ENCODE measurements around the gene GLIPR1L2. TPM values are rescaled to one million over a fixed set of nuclear protein-coding genes. Genes with fewer than 3 reads are reported as not detected.

The GLIPR1L2 gene
- total RNA-seq, 1 experiment from 2014 or later: 0.35 TPM

DNA sequence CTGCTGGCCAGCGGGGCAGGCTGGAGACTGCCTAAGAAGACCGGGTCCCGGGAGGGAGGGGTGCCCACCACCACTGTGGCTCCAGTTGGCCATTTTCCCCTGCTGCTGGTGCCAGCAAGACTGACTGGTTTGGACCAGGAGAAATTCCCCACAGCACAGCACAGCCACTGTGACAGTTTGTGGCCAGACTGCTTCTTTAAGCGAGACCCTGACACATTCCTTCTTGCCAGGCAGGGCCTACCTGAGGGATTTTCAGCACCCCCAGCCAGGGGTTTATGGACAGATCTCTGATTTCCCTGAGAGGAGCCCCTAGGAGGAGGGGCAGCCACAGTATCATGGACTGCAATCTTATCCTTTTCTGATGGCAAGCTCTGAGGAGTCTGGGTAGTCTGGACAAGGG, 40.9 kb upstream of the GLIPR1L2 start:
- H2AK5ac ChIP-seq (ENCODE audit: insufficient read length, low read length): no peak overlapping the region
- no peak overlapping the region for H2BK5ac ChIP-seq (ENCODE audit: insufficient read length, low read length)
- Mint-ChIP-seq H3K9me3 (peaks cover 14 to 18% of the 10 kb centered on the region in 2 experiments), H3K27ac (no peak overlapping the region), H3K36me3 (ENCODE audit: insufficient read depth in 1 of 3, low read depth in 3 of 3) (peaks cover 2 to 19% (median 11%) of the 10 kb centered on the region in 3 experiments; a peak in 6 of 7 replicates), H3K4me3 (no peak overlapping the region), H3K4me1 (no peaks in the 10 kb centered on the region), H3K27me3 (ENCODE audit: low read depth) (no peaks in the 10 kb centered on the region)
- H3K4me2 ChIP-seq (ENCODE audit: insufficient read depth, insufficient read length, low read length): no peak overlapping the region
- H3K14ac ChIP-seq (ENCODE audit: insufficient read depth, low read length): no peak overlapping the region
- no peaks in the 10 kb centered on the region for H3K27me3 ChIP-seq (ENCODE audit: insufficient read depth, low read length)
- DNase-seq: no peak
- H2BK12ac ChIP-seq (ENCODE audit: insufficient read length, low read depth, low read length): no peak overlapping the region
- H3K23ac ChIP-seq (ENCODE audit: insufficient read length, low read depth, low read length): no peak overlapping the region
- no peak overlapping the region for H2BK15ac ChIP-seq (ENCODE audit: low read depth, low read length)
- no peak overlapping the region for H3K4ac ChIP-seq (ENCODE audit: low read depth, low read length)
- H4K20me1 ChIP-seq (ENCODE audit: control insufficient read depth, insufficient read depth, insufficient read length): no peaks in the 10 kb centered on the region
- H2BK20ac ChIP-seq (ENCODE audit: low read depth, low read length, poor library complexity, severe bottlenecking): no peak overlapping the region
- no peak overlapping the region for H2BK120ac ChIP-seq (ENCODE audit: low read depth, low read length, poor library complexity, severe bottlenecking)
- H3K56ac ChIP-seq (ENCODE audit: insufficient read length, low read depth, low read length): no peak overlapping the region
- H3K23me2 ChIP-seq (ENCODE audit: insufficient read length, low read depth, low read length, poor library complexity, severe bottlenecking): no peaks in the 10 kb centered on the region
- WGBS (ENCODE audit: extremely low coverage, insufficient read length, low lambda C conversion rate): no CpG with 5 or more reads among the region's 4 CpGs
- H3K79me2 ChIP-seq (ENCODE audit: insufficient read depth, low read length): no peaks in the 10 kb centered on the region
- H3K9ac ChIP-seq (ENCODE audit: extremely low read depth, insufficient read length, low read length): no peak overlapping the region
- H4K5ac ChIP-seq (ENCODE audit: insufficient read length, low read depth, low read length): no peak overlapping the region
- H2AFZ ChIP-seq (ENCODE audit: low read length): no peak overlapping the region
- H4K91ac ChIP-seq (ENCODE audit: insufficient read length, low read depth, low read length): no peak overlapping the region
- no peaks in the 10 kb centered on the region for H3K79me1 ChIP-seq (ENCODE audit: insufficient read depth, low read depth, low read length, poor library complexity, severe bottlenecking)
- no peak overlapping the region for H3K18ac ChIP-seq (ENCODE audit: insufficient read length, low read depth, low read length)
- no peak for TF ChIP-seq CTCF (conservative IDR thresholded peaks at IDR 0.05)
- no peak overlapping the region for H3K27ac ChIP-seq (ENCODE audit: insufficient read length, low read depth, low read length)
- H4K8ac ChIP-seq (replicated peaks; ENCODE audit: insufficient read length, low read depth, low read length): no peak overlapping the region
- H3K4me1 ChIP-seq (ENCODE audit: insufficient read depth, low read length): no peaks in the 10 kb centered on the region
- H3T11ph ChIP-seq (ENCODE audit: low read length): no peak overlapping the region
- no peaks in the 10 kb centered on the region for H3K9me3 ChIP-seq (ENCODE audit: control insufficient read depth, low read depth, low read length)

Data from H9 (cell line).